MM.1S (cell line): ENCODE measurements around the gene CD37.

ENCODE experiments used
- DNase-seq: peaks from one replicate; pipeline ENCODE4 v3.0.0-alpha.2; 2015
- H2AFZ ChIP-seq: fragments of 300-600 bp; sonication (generic); 2 replicates; pipeline ENCODE4 v1.6.0; 2016; ENCODE audit warnings: antibody characterized with exemption, low read length
- H3F3A ChIP-seq: fragments of 300-600 bp; sonication (generic); 2 replicates; pipeline ENCODE4 v1.6.1; 2016; ENCODE audit warnings: mild to moderate bottlenecking, antibody characterized with exemption, low read length, moderate library complexity, mixed read lengths; ENCODE audit not compliant: insufficient read depth
- H3K27ac ChIP-seq: fragments of 300-600 bp; sonication (generic); 2 replicates; pipeline ENCODE4 v1.5.1; 2016; ENCODE audit warnings: mild to moderate bottlenecking, low read length
- H3K27me3 ChIP-seq: fragments of 300-600 bp; sonication (generic); replicated peaks from 2 replicates; pipeline ENCODE4 v1.6.0; 2016; ENCODE audit warnings: low read length; ENCODE audit not compliant: insufficient read depth
- H3K36me3 ChIP-seq: fragments of 300-600 bp; sonication (generic); replicated peaks from 2 replicates; pipeline ENCODE4 v1.6.1; 2016; ENCODE audit warnings: mild to moderate bottlenecking, low read length, mixed read lengths; ENCODE audit not compliant: insufficient read depth
- H3K4me1 ChIP-seq: fragments of 300-600 bp; sonication (generic); 2 replicates; pipeline ENCODE4 v1.6.1; 2016; ENCODE audit warnings: low read length, mixed read lengths
- H3K4me2 ChIP-seq: fragments of 300-600 bp; sonication (generic); 2 replicates; pipeline ENCODE4 v1.6.0; 2016; ENCODE audit warnings: low read depth, low read length
- H3K4me3 ChIP-seq: fragments of 300-600 bp; sonication (generic); 2 replicates; pipeline ENCODE4 v1.5.1; 2016; ENCODE audit warnings: low read length, mixed read lengths
- H3K79me2 ChIP-seq: fragments of 300-600 bp; sonication (generic); 2 replicates; pipeline ENCODE4 v1.6.1; 2016; ENCODE audit warnings: mixed run types, low read length, mixed read lengths
- H3K9ac ChIP-seq: fragments of 300-600 bp; sonication (generic); 2 replicates; pipeline ENCODE4 v1.6.1; 2016; ENCODE audit warnings: low read length, mixed read lengths
- H3K9me2 ChIP-seq: fragments of 300-600 bp; sonication (generic); replicated peaks from 2 replicates; pipeline ENCODE4 v1.6.1; 2016; ENCODE audit warnings: mild to moderate bottlenecking, low read length, mixed read lengths; ENCODE audit not compliant: insufficient read depth
- H3K9me3 ChIP-seq: fragments of 300-600 bp; sonication (generic); replicated peaks from 2 replicates; pipeline ENCODE4 v1.6.1; 2016; ENCODE audit warnings: mild to moderate bottlenecking, low read length, mixed read lengths; ENCODE audit not compliant: insufficient read depth
- H4K20me1 ChIP-seq: fragments of 300-600 bp; sonication (generic); 2 replicates; pipeline ENCODE4 v1.6.1; 2016; ENCODE audit warnings: mild to moderate bottlenecking, low read length, moderate library complexity, mixed read lengths; ENCODE audit not compliant: insufficient read depth
- EZH2 ChIP-seq: fragments of 300-600 bp; sonication (generic); optimal IDR thresholded peaks from 2 replicates; pipeline ENCODE3; 2017; ENCODE audit warnings: low read depth, mild to moderate bottlenecking, antibody characterized with exemption, low read length, mixed read lengths
- EZH2phosphoT487 ChIP-seq: fragments of 300-600 bp; sonication (generic); IDR thresholded peaks from 2 replicates; pipeline ENCODE4 v1.6.1; 2018; ENCODE audit warnings: antibody characterized with exemption, low read length
- TF ChIP-seq, protein P1 (sequence below): fragments of 300-600 bp; sonication (generic); IDR thresholded peaks from 2 replicates; pipeline ENCODE4 v1.5.1; 2016; ENCODE audit warnings: antibody characterized with exemption, low read length, mixed read lengths

Gene CD37

DNA sequence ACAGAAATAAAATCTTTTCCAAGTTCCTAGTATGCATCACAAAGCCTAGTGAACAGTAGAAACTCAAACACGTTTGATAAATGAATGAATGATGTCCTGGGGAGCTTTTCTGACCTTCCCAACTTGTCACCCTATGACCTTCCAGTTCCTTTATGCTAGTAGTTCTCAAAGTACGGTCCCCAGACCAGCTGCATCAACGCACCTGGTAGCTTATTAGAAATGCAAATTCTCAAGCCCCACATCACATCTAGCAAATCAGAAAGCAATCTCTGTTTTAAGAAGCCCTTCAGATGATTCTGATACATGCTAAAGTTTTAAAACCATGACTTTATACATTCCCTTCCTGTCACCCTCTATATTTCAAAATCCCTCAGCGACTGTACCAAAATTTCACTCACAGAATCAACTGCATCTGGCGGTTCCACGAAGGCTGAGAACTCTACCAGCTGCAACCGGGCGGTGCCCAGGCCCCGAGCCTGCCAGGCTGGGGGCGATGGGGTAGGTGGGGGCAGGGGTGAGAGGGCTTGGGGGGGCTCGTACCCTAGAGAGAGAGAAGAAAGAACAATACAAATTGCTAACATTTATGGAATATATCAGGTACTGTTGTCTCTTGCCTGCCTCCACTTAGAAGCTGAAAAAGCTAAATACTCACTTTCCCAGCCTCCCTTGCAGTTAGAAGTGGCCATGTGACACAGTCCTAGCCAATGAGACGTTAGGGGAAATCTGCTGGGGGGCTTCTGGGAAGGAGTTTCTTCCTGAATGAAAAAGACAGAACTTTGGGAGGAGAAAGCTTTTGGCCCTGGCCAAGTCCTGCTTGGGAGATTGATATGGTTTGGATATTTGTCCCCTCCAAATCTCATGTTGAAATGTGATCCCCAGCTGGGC lies 13.3 kb downstream of the CD37 start:
- Histone ChIP-seq H3K4me3 (no peak overlapping the region), H4K20me1 (no peaks in the 10 kb centered on the region), H3K4me2 (no peak overlapping the region), H3K27me3 (peaks cover 43% of the 10 kb centered on the region), H3K9me2 (no peaks in the 10 kb centered on the region), H3K36me3 (no peaks in the 10 kb centered on the region), H3F3A (no peaks in the 10 kb centered on the region), H3K79me2 (no peaks in the 10 kb centered on the region), H2AFZ (no peak overlapping the region), H3K9ac (no peak overlapping the region), H3K4me1 (no peaks in the 10 kb centered on the region), H3K27ac (no peak overlapping the region), H3K9me3 (no peaks in the 10 kb centered on the region)
- DNase-seq = no peak
- TF ChIP-seq, protein P1, sequence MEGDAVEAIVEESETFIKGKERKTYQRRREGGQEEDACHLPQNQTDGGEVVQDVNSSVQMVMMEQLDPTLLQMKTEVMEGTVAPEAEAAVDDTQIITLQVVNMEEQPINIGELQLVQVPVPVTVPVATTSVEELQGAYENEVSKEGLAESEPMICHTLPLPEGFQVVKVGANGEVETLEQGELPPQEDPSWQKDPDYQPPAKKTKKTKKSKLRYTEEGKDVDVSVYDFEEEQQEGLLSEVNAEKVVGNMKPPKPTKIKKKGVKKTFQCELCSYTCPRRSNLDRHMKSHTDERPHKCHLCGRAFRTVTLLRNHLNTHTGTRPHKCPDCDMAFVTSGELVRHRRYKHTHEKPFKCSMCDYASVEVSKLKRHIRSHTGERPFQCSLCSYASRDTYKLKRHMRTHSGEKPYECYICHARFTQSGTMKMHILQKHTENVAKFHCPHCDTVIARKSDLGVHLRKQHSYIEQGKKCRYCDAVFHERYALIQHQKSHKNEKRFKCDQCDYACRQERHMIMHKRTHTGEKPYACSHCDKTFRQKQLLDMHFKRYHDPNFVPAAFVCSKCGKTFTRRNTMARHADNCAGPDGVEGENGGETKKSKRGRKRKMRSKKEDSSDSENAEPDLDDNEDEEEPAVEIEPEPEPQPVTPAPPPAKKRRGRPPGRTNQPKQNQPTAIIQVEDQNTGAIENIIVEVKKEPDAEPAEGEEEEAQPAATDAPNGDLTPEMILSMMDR = no peak
- TF ChIP-seq EZH2phosphoT487 (no peak), EZH2 (no peak)

GRCh38 chr19:49349567-49349966 lies 14.4 kb downstream of the CD37 start:
- peaks cover 51% of the 10 kb centered on the region for H3K27me3 ChIP-seq
- H3K9me3 ChIP-seq = no peaks in the 10 kb centered on the region
- no peak overlapping the region for H2AFZ ChIP-seq
- no peaks in the 10 kb centered on the region for H3K79me2 ChIP-seq
- no peaks in the 10 kb centered on the region for H3K9me2 ChIP-seq
- no peaks in the 10 kb centered on the region for H3F3A ChIP-seq
- DNase-seq = no peak
- no peak overlapping the region for H3K9ac ChIP-seq
- no peak for TF ChIP-seq EZH2
- TF ChIP-seq, protein P1 = no peak
- no peak for TF ChIP-seq EZH2phosphoT487
- H3K27ac ChIP-seq = no peak overlapping the region
- H3K4me2 ChIP-seq = no peak overlapping the region
- no peaks in the 10 kb centered on the region for H3K36me3 ChIP-seq
- H3K4me3 ChIP-seq = no peak overlapping the region
- no peaks in the 10 kb centered on the region for H3K4me1 ChIP-seq
- H4K20me1 ChIP-seq = no peaks in the 10 kb centered on the region

- no peaks in the 10 kb centered on the region for H3K9me3 ChIP-seq
- no peak overlapping the region for H3K9ac ChIP-seq
- H2AFZ ChIP-seq = no peak overlapping the region
- no peaks in the 10 kb centered on the region for H3K9me2 ChIP-seq
- TF ChIP-seq EZH2 = no peak
- TF ChIP-seq, protein P1 = no peak
- TF ChIP-seq EZH2phosphoT487 = no peak
- H3K4me2 ChIP-seq = no peak overlapping the region
- H3K27me3 ChIP-seq = peaks cover 97% of the 10 kb centered on the region
- DNase-seq = no peak
- H3K27ac ChIP-seq = no peak overlapping the region
- no peaks in the 10 kb centered on the region for H4K20me1 ChIP-seq
- H3K36me3 ChIP-seq = no peaks in the 10 kb centered on the region
- H3F3A ChIP-seq = no peaks in the 10 kb centered on the region
- H3K79me2 ChIP-seq = no peaks in the 10 kb centered on the region
- H3K4me1 ChIP-seq = no peaks in the 10 kb centered on the region
- H3K4me3 ChIP-seq = no peak overlapping the region
Measured at GRCh38 chr19:49355909-49356353, 20.7 kb downstream of the CD37 start.
